T-helper 2 cell (primary cell): ENCODE measurements around the gene UGT2A2.
A peak's percentile ranks its signal among the peaks of the same experiment; 100 is the strongest.
"Not testable (repeated sequence)": the region's sequence is repeated elsewhere in the genome, so short reads cannot be mapped to it uniquely, and the experiment has no call there.

Experiments
- DNase-seq, 5 experiments: peaks; one replicate each; pipeline versions ENCODE4 v3.0.0 to v3.0.0-alpha.2; 2012 to 2022
- total RNA-seq, 2 donors: gene quantifications; one replicate each; lab custom pipeline; 2026; lab: John Stamatoyannopoulos, UW

UGT2A2 gene
- 0 reads per million in 2 donors for total RNA-seq

DNA sequence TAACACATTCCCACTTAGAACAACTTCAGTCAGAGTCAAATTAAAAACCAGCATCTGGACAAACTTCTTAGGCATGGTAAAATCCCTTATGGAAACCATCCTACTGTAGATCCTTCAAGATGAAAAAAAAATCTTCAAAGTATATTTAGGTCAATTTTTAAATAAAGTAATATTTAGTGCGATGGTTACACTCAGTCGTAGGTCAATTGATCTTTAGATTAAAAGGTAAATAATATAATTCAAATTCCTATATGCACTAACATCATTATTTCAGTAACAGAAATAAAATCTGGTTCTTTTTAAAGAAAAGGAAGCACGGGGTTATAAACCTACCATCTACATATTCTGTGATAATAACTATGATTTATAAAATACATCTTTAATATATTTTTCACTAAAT, at the start of gene UGT2A2:
Gene UGT2A2, minus strand, starts transcription at position 101 of the 400 bp plus-strand sequence. Its CDS starts 2 bp downstream, at position 99.
- DNase-seq = no peak

DNA sequence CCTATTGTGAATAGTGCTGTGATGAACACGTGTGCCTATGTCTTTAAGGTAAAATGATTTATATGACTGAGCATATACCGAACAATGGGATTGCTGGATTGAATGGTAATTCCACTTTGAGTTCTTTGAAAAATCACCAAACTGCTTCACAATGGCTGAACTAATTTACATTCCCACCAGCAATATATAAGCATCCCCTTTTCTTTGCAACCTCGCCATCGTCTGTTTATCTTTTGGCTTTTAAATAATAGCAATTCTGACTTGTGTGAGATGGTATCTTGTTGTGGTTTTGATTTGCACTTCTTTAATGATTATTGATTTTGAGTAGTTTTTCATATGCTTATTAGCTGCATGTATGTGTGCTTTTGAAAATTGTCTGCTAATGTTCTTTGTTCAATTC, 45.4 kb upstream of the UGT2A2 start:
- DNase-seq = no peak

DNA sequence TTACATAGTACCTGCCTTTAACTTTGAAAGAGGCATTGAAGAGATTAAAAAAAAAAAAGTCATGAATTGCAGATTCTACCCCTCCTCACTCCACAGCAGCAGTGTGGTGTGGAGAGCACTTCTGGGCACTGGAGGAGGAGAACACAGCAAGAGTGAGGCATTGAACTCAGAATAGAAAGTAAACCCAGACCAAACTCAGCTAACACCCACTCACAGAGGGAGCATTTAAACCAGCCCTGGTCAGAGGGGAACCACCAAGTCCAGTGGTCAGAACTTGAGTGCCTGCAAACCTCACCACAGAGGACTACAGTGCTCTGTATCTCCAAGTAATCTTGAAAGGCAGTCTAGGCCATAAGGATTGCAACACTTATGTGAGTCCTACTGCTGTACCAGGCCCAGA, 29.2 kb upstream of the UGT2A2 start:
- no peak for DNase-seq

DNA sequence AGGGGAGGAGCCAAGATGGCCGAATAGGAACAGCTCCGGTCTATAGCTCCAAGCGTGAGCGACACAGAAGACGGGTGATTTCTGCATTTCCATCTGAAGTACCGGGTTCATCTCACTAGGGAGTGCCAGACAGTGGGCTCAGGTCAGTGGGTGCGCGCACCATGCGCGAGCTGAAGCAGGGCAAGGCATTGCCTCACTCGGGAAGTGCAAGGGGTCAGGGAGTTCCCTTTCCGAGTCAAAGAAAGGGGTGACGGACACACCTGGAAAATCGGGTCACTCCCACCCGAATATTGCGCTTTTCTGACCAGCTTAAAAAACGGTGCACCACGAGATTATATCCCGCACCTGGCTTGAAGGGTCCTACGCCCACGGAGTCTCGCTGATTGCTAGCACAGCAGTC, 24.6 kb upstream of the UGT2A2 start:
- not testable (repeated sequence) for DNase-seq

DNA sequence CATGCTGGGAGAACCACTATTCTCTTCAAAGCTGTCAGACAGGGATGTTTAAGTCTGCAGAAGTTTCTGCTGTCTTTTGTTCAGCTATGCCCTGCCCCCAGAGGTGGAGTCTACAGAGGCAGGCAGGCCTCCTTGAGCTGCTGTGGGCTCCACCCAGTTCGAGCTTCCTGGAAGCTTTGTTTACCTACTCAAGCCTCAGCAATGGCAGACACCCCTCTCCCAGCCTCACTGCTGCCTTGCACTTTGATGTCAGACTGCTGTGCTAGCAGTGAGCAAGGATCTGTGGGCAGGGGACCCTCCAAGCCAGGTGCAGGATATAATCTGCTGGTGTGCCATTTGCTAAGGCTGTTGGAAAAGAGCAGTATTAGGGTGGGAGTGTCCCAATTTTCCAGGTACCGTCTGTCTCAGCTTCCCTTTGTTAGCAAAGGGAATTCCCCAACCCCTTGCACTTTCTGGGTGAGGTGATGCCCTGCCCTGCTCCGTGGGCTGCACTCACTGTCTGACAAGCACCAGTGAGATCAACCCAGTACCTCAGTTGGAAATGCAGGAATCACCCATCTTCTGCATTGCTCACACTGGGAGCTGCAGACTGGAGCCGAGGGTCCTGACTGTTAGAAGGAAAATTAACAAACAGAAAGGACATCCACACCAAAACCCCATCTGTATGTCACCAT, 21.8 kb upstream of the UGT2A2 start:
- DNase-seq = peak in 1 of 5 experiments; percentile 6

DNA sequence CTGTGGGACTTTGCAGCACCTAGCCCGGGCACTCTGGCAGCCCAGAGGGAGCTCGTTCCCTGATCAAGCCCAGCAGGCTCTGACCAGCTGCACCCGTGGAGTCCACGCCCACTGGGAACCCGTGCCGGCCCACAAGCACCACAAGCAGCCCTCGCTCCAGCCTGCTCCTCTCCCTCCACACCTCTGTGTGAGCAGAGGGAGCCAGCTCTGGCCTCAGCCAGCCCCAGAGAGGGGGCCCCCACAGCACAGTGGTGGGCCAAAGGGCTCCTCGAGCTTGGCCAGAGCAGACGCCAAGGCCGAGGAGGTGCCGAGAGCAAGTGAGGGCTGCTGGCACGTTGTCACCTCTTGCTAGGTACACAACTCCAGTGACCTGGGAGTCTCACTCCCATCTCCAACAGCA, 18.7 kb upstream of the UGT2A2 start:
- DNase-seq = no peak

DNA sequence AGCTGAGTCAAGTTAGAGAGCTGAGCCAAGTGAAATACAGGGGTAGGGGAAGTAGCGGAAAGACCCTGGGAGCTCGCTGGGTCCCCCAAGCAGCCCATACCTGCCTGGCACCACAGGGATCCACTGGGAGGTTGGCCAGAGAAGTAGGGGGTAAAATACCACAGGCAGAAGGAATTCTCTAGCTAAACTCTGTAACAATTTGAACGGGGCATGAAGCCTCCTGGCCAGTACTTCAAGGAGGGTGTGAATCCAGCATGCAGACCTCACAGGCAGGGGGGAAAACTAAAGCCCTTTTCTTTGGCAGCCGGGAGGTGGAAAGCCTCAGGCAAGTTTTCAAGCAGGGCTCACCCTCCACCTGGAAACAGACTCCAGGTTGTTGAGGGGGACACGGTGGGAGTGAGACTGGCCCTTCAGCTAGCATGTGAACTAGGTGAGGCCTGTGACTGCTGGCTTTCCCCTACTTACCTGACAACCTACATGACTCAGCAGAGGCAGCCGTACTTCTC, 17.3 kb upstream of the UGT2A2 start:
- DNase-seq = no peak

DNA sequence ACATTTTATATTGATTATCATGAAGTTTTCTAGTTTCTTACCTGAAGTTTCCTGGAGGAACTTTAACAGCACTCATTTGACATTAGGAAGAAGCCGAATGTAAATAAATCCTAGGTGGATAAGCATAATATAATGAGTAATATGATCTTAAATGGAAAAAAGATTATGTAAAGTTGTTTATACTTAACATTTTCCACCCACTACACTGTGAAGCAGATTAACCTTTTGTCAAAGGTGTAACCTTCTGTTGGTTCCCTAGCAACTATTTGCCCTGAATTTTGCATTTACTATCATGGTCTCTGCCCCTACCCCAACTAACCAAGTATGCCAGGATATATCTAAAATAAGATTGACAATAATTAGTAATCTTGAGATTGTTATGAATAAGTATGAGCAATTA, 13.7 kb upstream of the UGT2A2 start, which contains the start of gene UGT2A1:
Gene UGT2A1, minus strand, starts transcription at position 101 of the 400 bp plus-strand sequence. CDS start 5,603 bp downstream, outside the sequence.
- no peak for DNase-seq

DNA sequence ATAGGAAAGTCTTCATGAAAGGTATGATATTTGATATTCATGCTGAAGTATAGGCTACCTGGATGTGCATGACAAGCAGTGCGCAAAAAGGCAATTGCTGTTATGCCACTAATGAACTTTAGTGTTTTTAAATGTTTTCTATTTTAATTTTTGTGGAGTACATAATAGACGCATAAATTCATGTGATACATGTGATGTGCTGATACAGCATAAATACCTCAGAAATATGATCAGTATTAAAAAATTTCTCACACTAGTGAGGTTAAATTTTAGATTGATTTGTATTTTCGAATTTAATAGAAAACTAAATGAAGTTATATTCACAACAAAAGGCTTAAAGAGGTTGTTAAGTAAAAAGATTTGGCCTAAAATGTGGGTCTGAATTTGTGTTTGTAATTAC, 11.4 kb upstream of the UGT2A2 start:
- DNase-seq = no peak

DNA sequence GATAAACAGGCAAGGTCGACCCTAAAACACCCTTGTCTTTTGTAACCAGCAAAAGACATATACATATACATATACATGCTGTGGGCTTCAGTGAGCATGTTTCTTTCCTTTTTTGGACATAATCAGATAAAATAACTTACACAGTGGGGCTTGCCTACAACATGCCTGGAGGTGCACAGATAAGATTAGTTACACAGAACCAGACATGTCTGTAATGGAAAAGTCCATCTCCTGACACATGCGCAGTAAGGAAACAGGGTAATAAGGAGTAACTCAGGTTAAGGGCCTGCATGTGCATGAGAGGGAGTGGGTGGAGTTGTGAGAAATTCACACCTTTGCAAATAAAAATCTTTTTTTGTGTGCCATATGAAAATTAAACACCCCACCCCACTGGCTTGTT, 10.2 kb upstream of the UGT2A2 start:
- no peak for DNase-seq

DNA sequence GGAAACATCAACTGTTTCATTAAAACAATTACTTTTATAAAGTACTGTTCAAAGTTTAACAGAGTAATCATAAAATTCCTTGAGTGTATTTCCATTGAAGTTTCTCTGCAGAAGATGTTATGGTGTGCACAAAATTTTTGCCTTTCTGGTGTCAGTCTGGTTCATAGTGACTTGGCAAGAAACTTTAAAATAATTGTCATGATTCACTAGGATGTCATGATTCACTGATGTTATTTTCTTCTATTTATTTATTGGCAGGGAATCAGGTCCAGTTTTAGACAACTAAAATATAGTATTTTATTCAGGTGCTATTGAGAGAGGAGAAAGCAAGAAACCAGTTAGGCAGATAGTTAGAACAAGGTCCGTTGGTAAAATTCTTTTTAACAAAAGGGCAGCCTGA, 9.8 kb upstream of the UGT2A2 start:
- DNase-seq = no peak

DNA sequence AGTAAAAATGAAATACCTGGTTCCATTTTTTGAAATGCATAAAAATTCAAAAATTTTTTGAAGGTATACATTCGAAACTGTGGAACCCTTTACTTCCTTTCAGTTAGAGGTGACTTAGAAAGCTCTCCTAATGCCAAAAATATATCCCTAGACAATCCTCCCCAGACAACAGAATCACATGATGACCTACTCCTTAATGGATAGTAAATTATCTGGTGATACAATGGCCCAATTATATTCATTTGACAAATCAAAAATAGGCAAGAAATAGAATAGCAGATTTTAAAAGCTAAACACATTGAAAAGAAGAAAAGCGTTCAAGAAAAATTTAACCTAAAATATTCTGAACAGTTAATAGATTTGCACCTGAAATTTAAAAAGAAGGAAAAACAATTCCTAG, 3.5 kb upstream of the UGT2A2 start:
- no peak for DNase-seq

DNA sequence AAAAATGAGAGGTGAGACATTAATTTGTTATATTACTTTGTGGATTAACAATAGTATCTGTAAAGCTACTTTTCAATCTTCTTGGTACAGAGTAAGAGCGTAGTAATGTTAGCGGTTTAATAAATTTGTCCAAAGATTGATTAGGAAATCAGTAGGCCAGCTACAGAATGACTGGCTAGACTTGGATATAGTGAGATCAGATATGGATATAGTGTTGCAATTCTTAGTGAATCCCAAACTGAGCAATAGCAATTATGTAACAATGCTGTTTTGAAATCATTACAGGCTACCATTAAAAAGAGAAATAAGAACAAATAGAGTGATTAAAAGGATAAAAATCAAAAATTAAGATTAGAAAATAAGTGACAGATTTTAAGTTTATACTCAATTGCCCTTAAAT, 847 bp upstream of the UGT2A2 start:
- no peak for DNase-seq

DNA sequence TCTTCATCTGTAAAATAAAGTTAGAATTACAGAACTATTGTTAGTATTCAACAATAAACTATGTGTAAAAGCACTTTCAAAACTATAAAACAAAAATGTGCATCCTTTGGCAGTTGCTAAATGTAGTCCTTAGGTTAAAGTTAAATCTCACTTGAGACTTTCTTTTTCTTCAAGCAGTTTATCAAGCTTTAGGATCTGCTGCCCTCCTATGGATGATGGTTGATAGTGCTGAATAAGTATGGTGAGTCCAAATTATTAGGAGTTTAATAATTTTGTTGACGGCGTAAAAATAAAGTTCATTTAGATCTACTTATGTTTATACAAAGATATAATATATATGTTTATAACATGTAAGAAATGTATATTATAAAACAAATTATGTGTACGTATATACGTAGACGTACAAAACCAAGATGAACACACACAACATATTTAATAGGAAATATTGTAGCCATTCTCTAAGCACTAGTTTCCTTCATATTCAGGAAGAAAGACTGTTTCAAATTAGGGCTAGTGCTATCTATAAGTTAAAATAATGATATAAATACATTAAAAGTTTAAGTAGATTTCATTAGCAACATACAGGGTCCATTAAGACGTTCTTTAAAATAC, 22.3 kb downstream of the UGT2A2 start:
- DNase-seq = no peak

DNA sequence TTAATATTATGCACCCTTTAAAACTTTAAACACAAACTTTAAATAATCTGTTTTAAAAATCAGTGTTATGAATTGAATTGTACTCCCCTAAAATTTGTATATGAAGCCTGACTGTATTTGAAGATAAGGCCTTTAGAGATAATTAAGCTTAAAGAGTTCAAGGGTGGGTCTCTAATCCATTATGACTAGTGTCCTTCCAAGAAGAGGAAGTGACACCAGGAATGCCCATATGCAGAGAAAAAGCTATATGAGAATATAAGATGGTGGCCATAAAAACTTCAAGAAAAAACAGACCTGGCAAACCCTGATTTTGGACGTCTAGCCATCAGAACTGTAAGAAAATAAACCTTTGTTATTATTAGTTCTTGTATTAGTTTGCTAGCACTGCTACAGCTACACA, 29.0 kb downstream of the UGT2A2 start:
- DNase-seq = no peak

DNA sequence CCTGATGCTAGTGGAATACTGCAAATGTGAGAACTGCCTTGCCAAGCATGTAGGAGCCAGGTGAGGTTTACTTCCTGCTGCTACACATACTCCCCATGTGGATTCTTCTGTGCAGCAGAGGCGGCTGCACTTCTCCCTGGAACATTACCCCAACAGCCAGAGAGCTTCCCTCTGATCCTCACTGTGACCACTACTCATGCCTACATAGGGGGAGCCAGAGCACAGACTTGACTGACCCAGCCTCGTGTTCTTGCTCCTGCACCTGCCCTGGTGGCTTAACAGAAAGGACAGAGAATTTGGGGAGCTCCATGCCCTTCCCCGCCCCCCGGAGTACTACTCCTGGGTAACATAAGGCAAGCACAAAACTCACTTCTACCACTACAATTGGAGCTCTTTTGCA, 38.4 kb downstream of the UGT2A2 start:
- no peak for DNase-seq

DNA sequence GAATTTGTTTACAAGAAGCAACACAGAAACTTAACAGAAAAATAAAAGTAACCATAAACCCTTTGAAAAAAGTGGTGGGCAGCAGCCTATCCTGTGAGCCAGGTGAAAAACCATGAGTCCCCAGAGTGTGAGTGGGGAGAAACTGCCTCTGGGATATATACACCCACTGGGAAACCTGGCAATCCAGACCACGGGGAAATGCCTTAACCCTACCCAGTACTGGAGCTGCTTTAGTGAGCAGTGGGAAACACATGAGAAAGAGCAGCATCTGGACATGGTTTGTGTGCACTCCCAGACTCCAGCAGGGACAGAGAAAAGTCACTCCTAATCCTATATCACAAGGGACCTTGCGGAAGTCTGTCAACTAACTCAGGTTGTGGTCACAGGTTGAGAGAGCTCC, 39.4 kb downstream of the UGT2A2 start:
- no peak for DNase-seq

DNA sequence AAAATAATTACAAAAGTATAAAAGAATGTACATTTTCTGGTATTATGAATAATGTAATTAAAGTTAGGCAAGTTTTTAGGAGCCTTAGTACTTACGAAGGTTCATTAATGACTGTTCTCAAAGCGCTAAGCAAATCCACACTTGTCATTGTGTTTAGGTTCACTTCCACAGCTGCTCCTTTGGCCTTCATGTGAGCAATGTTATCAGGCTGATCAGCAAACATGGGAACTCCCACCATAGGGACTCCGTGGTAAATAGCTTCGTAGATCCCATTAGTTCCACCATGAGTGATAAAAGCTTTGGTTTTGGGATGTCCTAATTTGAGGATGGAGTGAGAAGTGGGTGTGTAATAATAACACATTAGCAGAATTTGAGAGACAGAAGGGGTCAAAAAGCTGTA, 45.1 kb downstream of the UGT2A2 start:
- DNase-seq = no peak

DNA sequence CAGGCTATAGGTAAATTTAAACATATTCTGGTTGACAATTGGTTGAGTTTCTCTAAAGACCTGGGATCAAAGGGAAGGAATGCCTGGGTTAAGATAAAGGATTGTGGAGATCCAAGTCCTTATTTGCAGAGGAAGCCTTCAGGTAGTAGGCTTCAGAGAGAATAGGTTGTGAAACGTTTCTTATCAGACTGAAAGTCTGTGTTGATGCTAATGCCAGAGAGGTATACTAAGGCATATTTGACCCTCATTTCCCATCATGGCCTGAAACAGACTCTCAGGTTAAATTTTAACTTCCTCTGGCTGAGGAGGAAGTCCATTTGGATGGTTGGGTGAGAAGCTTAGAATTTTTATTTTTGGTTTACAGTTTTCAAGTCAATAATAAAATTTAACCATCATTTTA, 48.1 kb downstream of the UGT2A2 start:
- DNase-seq = no peak

DNA sequence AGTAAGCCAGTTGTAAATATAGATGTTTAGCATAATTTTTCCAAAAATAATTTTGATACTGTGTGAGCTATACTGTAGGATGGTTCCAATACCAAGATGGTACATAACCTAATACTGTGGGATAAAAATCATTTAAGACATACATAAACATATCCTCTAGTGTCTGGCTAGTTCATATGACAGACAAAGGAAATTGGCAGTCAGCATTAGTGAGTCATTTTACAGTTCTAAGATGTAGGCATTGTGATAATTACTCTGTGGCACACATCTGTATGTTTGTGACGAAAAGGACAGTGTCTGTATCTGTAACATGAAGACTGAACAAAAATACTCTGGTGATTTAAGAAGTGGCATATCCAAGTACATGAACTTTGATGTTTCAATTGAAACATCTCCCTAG, 49.6 kb downstream of the UGT2A2 start:
- DNase-seq = no peak

DNA sequence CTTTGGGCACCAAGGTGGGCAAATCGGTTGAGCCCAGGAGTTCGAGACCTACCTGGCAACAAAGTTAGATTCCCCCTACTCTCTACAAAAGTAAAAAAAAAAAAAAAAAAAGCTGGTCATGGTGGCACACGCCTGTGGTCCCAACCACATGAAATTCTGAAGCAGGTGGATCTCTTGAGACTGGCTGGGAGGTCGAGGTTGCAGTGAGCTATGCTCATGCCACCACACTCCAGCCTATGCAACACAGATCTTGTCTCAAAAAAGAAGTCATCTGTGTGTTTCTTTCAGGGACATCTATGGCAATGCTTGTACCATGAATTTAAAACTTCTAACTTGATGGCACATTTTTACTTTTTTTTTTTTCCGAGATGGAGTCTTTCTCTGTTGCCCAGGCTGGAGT, 55.3 kb downstream of the UGT2A2 start:
- no peak for DNase-seq

DNA sequence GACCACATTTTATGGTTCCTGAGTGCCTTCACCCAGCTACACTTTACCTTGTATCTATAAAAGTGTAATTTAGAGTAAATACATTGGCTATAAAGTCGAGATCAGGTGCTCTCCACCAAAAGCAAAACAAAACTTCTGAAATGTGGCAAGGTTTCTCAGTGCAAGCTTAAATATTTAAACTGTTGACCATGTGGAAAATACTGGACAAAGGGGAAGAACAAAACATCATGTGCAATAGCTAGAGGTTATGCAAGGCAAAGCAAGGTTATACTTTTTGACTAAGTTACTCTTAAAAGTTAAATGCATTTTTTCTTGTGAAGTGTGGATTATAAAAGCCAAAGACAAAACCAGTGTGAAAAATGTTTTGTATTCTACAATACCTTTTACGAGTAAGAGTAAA, 55.9 kb downstream of the UGT2A2 start:
- no peak for DNase-seq

DNA sequence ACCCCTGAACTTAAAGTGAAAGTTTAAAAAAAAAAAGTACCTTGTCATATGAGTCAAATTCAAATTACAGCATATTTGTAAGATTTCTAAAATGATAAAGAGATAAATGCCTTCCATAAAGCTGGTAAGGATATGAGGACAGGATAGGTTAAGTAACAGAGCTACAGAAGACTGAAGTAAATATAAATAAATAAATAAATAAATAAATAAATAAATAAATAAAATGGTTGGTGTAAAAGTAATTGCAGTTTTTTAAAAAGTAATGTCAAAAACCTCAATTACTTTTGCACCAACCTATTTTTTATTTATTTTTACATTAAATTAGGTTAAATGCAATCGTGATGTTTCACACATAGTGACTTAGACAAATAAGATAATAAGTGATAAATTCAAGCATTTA, 62.2 kb downstream of the UGT2A2 start:
- no peak for DNase-seq

DNA sequence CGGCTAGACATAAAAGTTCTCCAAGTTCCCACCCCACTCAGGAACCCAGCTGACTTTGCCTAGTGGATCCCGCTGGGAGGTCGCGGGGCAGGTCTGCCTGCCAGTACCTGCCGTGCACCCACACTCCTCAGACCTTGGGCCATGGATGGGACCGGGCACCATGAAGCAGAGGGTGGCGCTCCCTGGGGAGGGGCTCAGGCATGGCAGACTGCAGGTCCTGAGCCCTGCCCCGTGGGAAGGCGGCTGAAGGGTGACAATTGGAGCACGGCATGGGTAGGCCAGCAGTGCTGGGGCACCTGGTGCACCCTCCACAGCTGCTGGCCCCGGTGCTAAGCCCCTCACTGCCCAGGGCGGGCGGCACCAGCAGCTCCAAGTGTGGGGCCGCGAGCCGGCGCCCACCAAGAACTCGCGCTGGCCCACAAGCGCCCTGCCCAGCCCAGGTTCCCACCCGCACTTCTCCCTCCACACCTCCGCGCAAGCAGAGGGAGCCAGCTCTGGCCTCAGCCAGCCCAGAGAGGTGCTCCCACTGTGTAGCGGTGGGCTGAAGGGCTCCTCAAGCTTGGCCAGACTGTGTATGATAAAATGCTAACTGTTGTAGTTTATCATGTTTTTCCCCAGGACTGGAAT, 63.1 kb downstream of the UGT2A2 start:
- no peak for DNase-seq
